K562 (cell line): ENCODE measurements around the gene ZNF629. TPM values are rescaled to one million over a fixed set of nuclear protein-coding genes. Genes with fewer than 3 reads are reported as not detected.

Experiments
- ATAC-seq: fragments of 200-7000 bp; cut with Tn5 transposase; 3 replicates; pipeline ENCODE4 v1.9.1; 2020; ENCODE audit warnings: moderate library complexity
- BruUV-seq: library from RNA; stranded (reverse); fragments of 400-500 nt; replicated peaks from 2 replicates; lab custom pipeline; 2021; lab: Mats Ljungman, UMichigan
- CTCF ChIA-PET: fragments of 300-600 bp; formaldehyde crosslinking; extraction: SDS; loops from one replicate; lab custom pipeline; 2021; ENCODE audit warnings: low intra/inter-chr PET ratio; lab: Yijun Ruan, JAX
- POLR2A ChIA-PET: fragments of 300-600, 350-650 bp; sonication (Branson Sonifier 250); formaldehyde crosslinking; extraction: SDS; loops from one replicate; lab custom pipeline; 2021; ENCODE audit warnings: antibody characterized with exemption, inconsistent platforms; lab: Yijun Ruan, JAX
- DNase-seq, 4 experiments: peaks; one replicate each; pipeline versions ENCODE4 v3.0.0 to v3.0.0-alpha.2; 2011 to 2018; ENCODE audit warnings: low spot score in 3 of 4, mixed read lengths in 3 of 4; ENCODE audit errors: extremely low read depth in 1 of 4
- FAIRE-seq: peaks from 2 replicates; lab custom pipeline; 2011; peaks lifted over from hg19 to GRCh38; lab: Jason Lieb, UNC
- H2AFZ ChIP-seq: 2 replicates; pipeline ENCODE4 v1.6.0; 2011; ENCODE audit warnings: low read depth, low read length, control low read depth, inconsistent platforms
- H3K27ac ChIP-seq: fragments of 200-600 bp; 3 replicates; pipeline ENCODE4 v1.8.0; 2011; ENCODE audit warnings: low read depth, mild to moderate bottlenecking, control low read depth, inconsistent platforms, low read length, moderate library complexity, mixed read lengths; ENCODE audit errors: extremely low read depth
- H3K27me3 ChIP-seq, 2 experiments: fragments of 300-600 bp in 1 of 2; 2 replicates in 1 of 2; 3 replicates in 1 of 2; pipeline versions ENCODE4 v1.6.0 to v1.8.0; 2011; ENCODE audit warnings: inconsistent platforms in 2 of 2, low read length in 2 of 2, mild to moderate bottlenecking in 1 of 2, mixed read lengths in 1 of 2, moderate library complexity in 1 of 2; ENCODE audit not compliant: control insufficient read depth in 2 of 2, insufficient read depth in 2 of 2
- H3K36me3 ChIP-seq: fragments of 300-600 bp; 3 replicates; pipeline ENCODE4 v1.8.0; 2011; ENCODE audit warnings: mild to moderate bottlenecking, low read length, inconsistent platforms; ENCODE audit not compliant: control insufficient read depth, insufficient read depth
- H3K4me1 ChIP-seq, 2 experiments: fragments of 200-600 bp in 1 of 2; replicated peaks in 1 of 2; 2 replicates in 1 of 2; 3 replicates in 1 of 2; pipeline versions ENCODE4 v1.5.1 to v1.8.0; 2011; ENCODE audit warnings: inconsistent platforms in 2 of 2, low read length in 2 of 2, mild to moderate bottlenecking in 1 of 2, mixed read lengths in 1 of 2, moderate library complexity in 1 of 2; ENCODE audit not compliant: control insufficient read depth in 2 of 2, insufficient read depth in 2 of 2
- H3K4me2 ChIP-seq: 2 replicates; pipeline ENCODE4 v1.6.1; 2011; ENCODE audit warnings: low read length, control low read depth, inconsistent platforms, mixed read lengths; ENCODE audit not compliant: insufficient read depth
- H3K4me3 ChIP-seq: fragments of 200-600 bp; sonication (generic), shearing (Covaris generic); 2 replicates; pipeline ENCODE4 v1.5.1; 2016; ENCODE audit warnings: control low read depth, inconsistent platforms
- H3K79me2 ChIP-seq: fragments of 200-600 bp; 3 replicates; pipeline ENCODE4 v1.8.0; 2011; ENCODE audit warnings: low read length, inconsistent platforms; ENCODE audit not compliant: control insufficient read depth, insufficient read depth
- H3K9ac ChIP-seq, 2 experiments: 2 replicates each; pipeline versions ENCODE4 v1.6.0 to v1.6.1; 2011; ENCODE audit warnings: low read depth in 2 of 2, low read length in 2 of 2, control low read depth in 1 of 2, inconsistent platforms in 1 of 2, mild to moderate bottlenecking in 1 of 2, mixed read lengths in 1 of 2; ENCODE audit not compliant: insufficient read depth in 1 of 2
- H3K9me1 ChIP-seq: one replicate; pipeline ENCODE4 v1.6.0; 2011; ENCODE audit warnings: inconsistent platforms, mild to moderate bottlenecking, low read length, moderate library complexity; ENCODE audit not compliant: control insufficient read depth, insufficient read depth
- H3K9me3 ChIP-seq: replicated peaks from 2 replicates; pipeline ENCODE4 v1.5.1; 2011; ENCODE audit warnings: low read depth, low read length, inconsistent platforms; ENCODE audit not compliant: control insufficient read depth, insufficient read depth
- H4K20me1 ChIP-seq: replicated peaks from 2 replicates; pipeline ENCODE4 v1.6.1; 2011; ENCODE audit warnings: low read length, inconsistent platforms, mixed read lengths; ENCODE audit not compliant: control insufficient read depth, insufficient read depth
- NR2C2 ChIP-seq, 2 experiments: fragments of 200-800 bp in 1 of 2; sonication (Bioruptor generic) in 1 of 2; sonication (generic) in 1 of 2; formaldehyde crosslinking in 1 of 2; IDR thresholded peaks; 2 replicates each; pipeline versions ENCODE4 v1.6.1 to v1.8.0; 2016 to 2022; ENCODE audit warnings: mild to moderate bottlenecking in 1 of 2, missing compliant biosample characterization in 1 of 2, missing genetic modification characterization in 1 of 2, missing genetic modification reagents in 1 of 2
- POLR2A ChIP-seq: fragments of 450-650 bp; conservative IDR thresholded peaks from 2 replicates; pipeline ENCODE4 v1.6.1; 2016
- ZBED1 ChIP-seq: IDR thresholded peaks from 2 replicates; pipeline ENCODE4 v1.6.1; 2014
- WGBS: fragments of 100-300 bp; shearing (Covaris generic); methylation state at CpG from one replicate; pipeline ENCODE4 v1.1.6; 2016; ENCODE audit warnings: low coverage, mixed read lengths; ENCODE audit not compliant: insufficient coverage; ENCODE audit errors: missing lambda C conversion rate; 5-methylcytosine and 5-hydroxymethylcytosine counted together
- in situ Hi-C: fragments of 300-500 bp; cut with MboI; formaldehyde crosslinking; loops from 4 replicates; pipeline ENCODE4 v1.15.0; 2018; ENCODE audit warnings: inconsistent platforms, mixed read lengths
- intact Hi-C: fragments of 100-400 bp; cut with micrococcal nuclease; formaldehyde crosslinking; loops from 2 replicates; pipeline ENCODE4 v1.14.2; 2022
- polyA plus RNA-seq, 8 experiments: library from polyadenylated mRNA; depleted of rRNA in 4 of 8; stranded (reverse) in 5 of 8; unstranded in 3 of 8; fragments of >200 nt; fragmentation: Nextera tagmentation in 2 of 8; fragmentation: Illumina TruSeq in 1 of 8; extraction: Ambion mirVana in 2 of 8; extraction: Trizol in 1 of 8; gene quantifications; 2 replicates each; pipeline versions ENCODE4 v1.2.1 to v1.2.3, GENCODE V29; 2011 to 2014; ENCODE audit warnings: inconsistent platforms in 1 of 8, missing spikeins in 1 of 8
- total RNA-seq, 7 experiments: library from RNA; depleted of rRNA in 6 of 7; stranded (reverse); fragments of >200 nt in 6 of 7; fragmentation: Illumina TruSeq in 2 of 7; extraction: Trizol in 2 of 7; gene quantifications; 2 replicates each; pipeline versions ENCODE4 v1.2.1 to v1.2.3, GENCODE V29; 2011 to 2021; ENCODE audit warnings: low replicate concordance in 1 of 7
- TF ChIP-seq, protein P1 (sequence below): fragments of 450-650 bp; formaldehyde crosslinking; conservative IDR thresholded peaks from 2 replicates; pipeline ENCODE4 v1.4.0; 2022; ENCODE audit warnings: mild to moderate bottlenecking, missing genetic modification characterization
- TF ChIP-seq, protein P2 (sequence below): fragments of 450-650 bp; IDR thresholded peaks from 2 replicates; pipeline ENCODE4 v1.6.1; 2016; ENCODE audit warnings: mild to moderate bottlenecking

The ZNF629 gene
- total and polyA plus RNA-seq, 9 of the 15 experiments (the other 6 are each of a cell fraction or from before 2014, with no cell fraction given): 0.44 to 18.8 (median 7.4) TPM

DNA sequence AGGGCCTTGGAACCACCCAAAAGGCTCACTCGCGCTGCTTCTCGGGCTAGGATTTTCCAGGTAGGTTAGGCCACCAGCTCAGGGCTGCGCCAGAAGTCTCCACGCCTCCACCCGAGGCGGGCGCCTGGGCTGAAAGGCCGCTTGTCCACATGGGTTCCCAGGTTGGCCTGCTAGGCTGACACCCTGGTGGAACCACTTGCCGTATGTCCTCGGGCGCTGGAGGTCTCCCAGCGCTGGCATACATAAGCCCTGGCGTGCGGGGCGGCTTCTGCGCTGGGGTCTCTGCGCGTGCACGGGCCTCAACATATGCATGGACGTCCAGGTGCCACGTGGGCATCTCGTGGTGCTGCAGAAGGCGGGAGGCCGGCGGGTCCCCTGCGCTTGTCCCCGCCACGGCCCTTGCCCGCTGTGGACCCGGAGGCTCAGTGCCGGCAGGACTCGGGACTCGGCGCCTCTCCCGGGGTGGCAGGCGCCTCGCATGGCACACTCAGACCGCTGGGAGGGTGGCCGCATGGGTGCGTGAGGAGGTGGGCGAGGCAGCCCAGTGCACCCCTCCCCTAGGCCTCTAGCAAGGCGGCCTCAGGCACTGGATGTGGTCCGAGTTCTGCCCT, 47.2 kb upstream of the ZNF629 start:
- 79% methylated on average over 27 of the region's 44 CpGs for WGBS
- no peaks in the 10 kb centered on the region for H3K79me2 ChIP-seq
- no peak for FAIRE-seq

More for the DNA sequence above, 47.2 kb upstream of the ZNF629 start:
- in situ Hi-C loops: no loop called here
- H3K9ac ChIP-seq: no peak overlapping the region; a peak in 1 of 4 replicates
- H3K9me1 ChIP-seq: no peaks in the 10 kb centered on the region
- DNase-seq (no peak), ATAC-seq (no peak)
- TF ChIP-seq ZBED1 (no peak), POLR2A (no peak), NR2C2 (CRISPR knock-in tag; IDR thresholded peaks at IDR 0.05) (no peak), NR2C2 (tag; IDR thresholded peaks at IDR 0.05) (no peak)
- TF ChIP-seq, protein P1, sequence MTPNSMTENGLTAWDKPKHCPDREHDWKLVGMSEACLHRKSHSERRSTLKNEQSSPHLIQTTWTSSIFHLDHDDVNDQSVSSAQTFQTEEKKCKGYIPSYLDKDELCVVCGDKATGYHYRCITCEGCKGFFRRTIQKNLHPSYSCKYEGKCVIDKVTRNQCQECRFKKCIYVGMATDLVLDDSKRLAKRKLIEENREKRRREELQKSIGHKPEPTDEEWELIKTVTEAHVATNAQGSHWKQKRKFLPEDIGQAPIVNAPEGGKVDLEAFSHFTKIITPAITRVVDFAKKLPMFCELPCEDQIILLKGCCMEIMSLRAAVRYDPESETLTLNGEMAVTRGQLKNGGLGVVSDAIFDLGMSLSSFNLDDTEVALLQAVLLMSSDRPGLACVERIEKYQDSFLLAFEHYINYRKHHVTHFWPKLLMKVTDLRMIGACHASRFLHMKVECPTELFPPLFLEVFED (CRISPR knock-in tag): no peak
- TF ChIP-seq, protein P2, sequence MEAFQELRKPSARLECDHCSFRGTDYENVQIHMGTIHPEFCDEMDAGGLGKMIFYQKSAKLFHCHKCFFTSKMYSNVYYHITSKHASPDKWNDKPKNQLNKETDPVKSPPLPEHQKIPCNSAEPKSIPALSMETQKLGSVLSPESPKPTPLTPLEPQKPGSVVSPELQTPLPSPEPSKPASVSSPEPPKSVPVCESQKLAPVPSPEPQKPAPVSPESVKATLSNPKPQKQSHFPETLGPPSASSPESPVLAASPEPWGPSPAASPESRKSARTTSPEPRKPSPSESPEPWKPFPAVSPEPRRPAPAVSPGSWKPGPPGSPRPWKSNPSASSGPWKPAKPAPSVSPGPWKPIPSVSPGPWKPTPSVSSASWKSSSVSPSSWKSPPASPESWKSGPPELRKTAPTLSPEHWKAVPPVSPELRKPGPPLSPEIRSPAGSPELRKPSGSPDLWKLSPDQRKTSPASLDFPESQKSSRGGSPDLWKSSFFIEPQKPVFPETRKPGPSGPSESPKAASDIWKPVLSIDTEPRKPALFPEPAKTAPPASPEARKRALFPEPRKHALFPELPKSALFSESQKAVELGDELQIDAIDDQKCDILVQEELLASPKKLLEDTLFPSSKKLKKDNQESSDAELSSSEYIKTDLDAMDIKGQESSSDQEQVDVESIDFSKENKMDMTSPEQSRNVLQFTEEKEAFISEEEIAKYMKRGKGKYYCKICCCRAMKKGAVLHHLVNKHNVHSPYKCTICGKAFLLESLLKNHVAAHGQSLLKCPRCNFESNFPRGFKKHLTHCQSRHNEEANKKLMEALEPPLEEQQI: no peak
- no peaks in the 10 kb centered on the region for H3K9me3 ChIP-seq
- peaks cover 7 to 11% of the 10 kb centered on the region in 2 experiments; a peak in 4 of 5 replicates for H3K4me1 ChIP-seq
- ChIA-PET POLR2A (interaction anchor here (1.5 to 2.4 kb wide), 3 partner anchors 10 to 68 kb away, joined by 3 to 7 read pairs (median 6); no protein-coding TSS in a partner anchor), CTCF (no interaction called here)
- no peaks in the 10 kb centered on the region for H3K27me3 ChIP-seq
- no peaks in the 10 kb centered on the region for H4K20me1 ChIP-seq
- BruUV-seq: no TSS peak
- no peak overlapping the region for H2AFZ ChIP-seq
- H3K4me3 ChIP-seq: no peak overlapping the region
- no peak overlapping the region for H3K27ac ChIP-seq
- H3K36me3 ChIP-seq: no peaks in the 10 kb centered on the region
- intact Hi-C loops: no loop called here
- no peak overlapping the region for H3K4me2 ChIP-seq
